Brain pericyte (primary cell): ENCODE results near the gene OR5M3.

ENCODE experiments used
- DNase-seq: peaks from one replicate; pipeline ENCODE4 v3.0.0-alpha.2; 2012; ENCODE audit warnings: low read depth, low spot score

OR5M3 gene

GRCh38 chr11:56473252-56473651 is at the start of gene OR5M3:
Gene OR5M3, minus strand, starts transcription at chr11:56473352. Its CDS starts 2,855 bp downstream, at chr11:56470497.
- DNase-seq = no peak

- DNase-seq = no peak
Measured at GRCh38 chr11:56522008-56522407, 48.9 kb upstream of the OR5M3 start.

GRCh38 chr11:56513280-56513679 is 40.1 kb upstream of the OR5M3 start:
- no peak for DNase-seq

GRCh38 chr11:56509439-56509838 is 36.3 kb upstream of the OR5M3 start:
- DNase-seq = no peak

GRCh38 chr11:56497010-56497409 is 23.9 kb upstream of the OR5M3 start:
- no peak for DNase-seq

GRCh38 chr11:56495117-56495516 is 22.0 kb upstream of the OR5M3 start:
- no peak for DNase-seq

- no peak for DNase-seq
Measured at GRCh38 chr11:56491270-56491669, 18.1 kb upstream of the OR5M3 start, which contains the start of gene OR5M8. Gene OR5M8, minus strand, starts transcription at chr11:56491370. Its CDS starts 0 bp downstream, at chr11:56491370.

- no peak for DNase-seq
Measured at GRCh38 chr11:56486801-56487200, 13.6 kb upstream of the OR5M3 start.

- DNase-seq = no peak
Measured at GRCh38 chr11:56474729-56475235, 1.6 kb upstream of the OR5M3 start.

GRCh38 chr11:56457076-56457475 is 16.1 kb downstream of the OR5M3 start:
- DNase-seq = no peak

GRCh38 chr11:56453521-56453920 is 19.6 kb downstream of the OR5M3 start:
- DNase-seq = no peak
